ENCODE results near the gene MYO1E. TPM values are rescaled to one million over a fixed set of nuclear protein-coding genes. Genes with fewer than 3 reads are reported as not detected.

The MYO1E gene
- total RNA-seq, 1 experiment from 2014 or later = 83.6 TPM

- ChIA-PET CTCF (no interaction called here), POLR2A (no interaction called here)
- Mint-ChIP-seq H3K36me3 (peaks cover 3% of the 10 kb centered on the region), H3K4me3 (no peak overlapping the region), H3K9me3 (no peaks in the 10 kb centered on the region), H3K27me3 (ENCODE audit: low read depth) (no peaks in the 10 kb centered on the region), H3K4me1 (peaks cover 18% of the 10 kb centered on the region), H3K27ac (no peak overlapping the region)
- no peak for ATAC-seq
- no peak for DNase-seq (ENCODE audit: low spot score)
- TF ChIP-seq NFATC4 (CRISPR knock-in tag; IDR thresholded peaks at IDR 0.05) (no peak), TCF7 (CRISPR knock-in tag; IDR thresholded peaks at IDR 0.05; ENCODE audit: low read depth) (no peak), STAT6 (CRISPR knock-in tag; conservative IDR thresholded peaks at IDR 0.05; ENCODE audit: low read depth) (no peak), TEAD4 (CRISPR knock-in tag; IDR thresholded peaks at IDR 0.05) (no peak), ESRRA (CRISPR knock-in tag; IDR thresholded peaks at IDR 0.05; ENCODE audit: borderline replicate concordance) (no peak), USF2 (CRISPR knock-in tag; IDR thresholded peaks at IDR 0.05) (no peak), ZNF425 (CRISPR knock-in tag; conservative IDR thresholded peaks at IDR 0.05) (no peak), FOXP4 (CRISPR knock-in tag; IDR thresholded peaks at IDR 0.05) (no peak), ZBTB21 (CRISPR knock-in tag; IDR thresholded peaks at IDR 0.05; ENCODE audit: borderline replicate concordance) (no peak)
These were observed 132.6 kb downstream of the MYO1E start for GRCh38 chr15:59240036-59240435.

- H3K4me1 Mint-ChIP-seq = peaks cover 18% of the 10 kb centered on the region
- H3K27ac Mint-ChIP-seq = no peak overlapping the region
- ATAC-seq (no peak), DNase-seq (ENCODE audit: low spot score) (no peak)
- H3K36me3 Mint-ChIP-seq = peaks cover 3% of the 10 kb centered on the region
- H3K4me3 Mint-ChIP-seq = no peak overlapping the region
- H3K27me3 Mint-ChIP-seq (ENCODE audit: low read depth) = no peaks in the 10 kb centered on the region
- CTCF ChIA-PET = interaction anchor here (1.0 to 1.8 kb wide), 2 partner anchors 9 to 183 kb away, joined by 3 to 10 read pairs; no protein-coding TSS in a partner anchor
- no peaks in the 10 kb centered on the region for H3K9me3 Mint-ChIP-seq
- POLR2A ChIA-PET = interaction anchor here (0.5 to 1.1 kb wide), 2 partner anchors 41 to 135 kb away, joined by 3 to 4 read pairs; partner anchors contain the start of gene MYO1E
- TF ChIP-seq ZNF425 (CRISPR knock-in tag; conservative IDR thresholded peaks at IDR 0.05) (no peak), SMAD4 (CRISPR knock-in tag; IDR thresholded peaks at IDR 0.05) (no peak), KAT7 (CRISPR knock-in tag; IDR thresholded peaks at IDR 0.05; ENCODE audit: borderline replicate concordance) (no peak), ERG (CRISPR knock-in tag; IDR thresholded peaks at IDR 0.05) (no peak), ATF3 (CRISPR knock-in tag; conservative IDR thresholded peaks at IDR 0.05) (no peak), SOX15 (CRISPR knock-in tag; IDR thresholded peaks at IDR 0.05) (no peak), GTF2I (CRISPR knock-in tag; conservative IDR thresholded peaks at IDR 0.05) (no peak), OVOL2 (CRISPR knock-in tag; IDR thresholded peaks at IDR 0.05; ENCODE audit: borderline replicate concordance) (no peak), HMGXB4 (CRISPR knock-in tag; IDR thresholded peaks at IDR 0.05) (no peak), NR2C2 (CRISPR knock-in tag; IDR thresholded peaks at IDR 0.05) (no peak), GABPB1 (CRISPR knock-in tag; IDR thresholded peaks at IDR 0.05) (no peak), SP1 (CRISPR knock-in tag; conservative IDR thresholded peaks at IDR 0.05) (no peak), FOXJ3 (CRISPR knock-in tag; IDR thresholded peaks at IDR 0.05; ENCODE audit: borderline replicate concordance) (no peak), ZNF396 (CRISPR knock-in tag; IDR thresholded peaks at IDR 0.05; ENCODE audit: borderline replicate concordance) (no peak), NFE2L1 (CRISPR knock-in tag; IDR thresholded peaks at IDR 0.05) (no peak)
These were observed 134.7 kb downstream of the MYO1E start for GRCh38 chr15:59237924-59238331.
